Measurements from ENCODE around the gene PRIM2. TPM values are rescaled to one million over a fixed set of nuclear protein-coding genes. Genes with fewer than 3 reads are reported as not detected.
A peak's percentile ranks its signal among the peaks of the same experiment; 100 is the strongest.
"Not testable (repeated sequence)": the region's sequence is repeated elsewhere in the genome, so short reads cannot be mapped to it uniquely, and the experiment has no call there.

Gene PRIM2
- total and polyA plus RNA-seq, 11 donors = 1.6 to 5.4 (median 4.4) TPM

GRCh38 chr6:57283911-57284455, 33.4 kb upstream of the PRIM2 start:
- Histone ChIP-seq H3K27ac (peak overlapping the region in 1 of 12 donors; percentile 70), H3K9me3 (no peaks in the 10 kb centered on the region), H3K36me3 (no peaks in the 10 kb centered on the region), H3K27me3 (peaks cover 0 to 3% (median 0%) of the 10 kb centered on the region in 9 donors), H3K4me3 (no peak overlapping the region), H3K4me1 (no peaks in the 10 kb centered on the region)
- intact Hi-C loops (cut with DNase I) = no loop called here
- TF ChIP-seq POLR2A (IDR thresholded peaks at IDR 0.05) = no peak
- no peak for TF ChIP-seq CTCF (IDR thresholded peaks at IDR 0.05)
- ATAC-seq (no peak), DNase-seq (no peak)
- WGBS, 4 donors = 71 to 82% (median 76%) methylated on average over 2 of the region's 2 CpGs

- H3K27me3 ChIP-seq; H3K27ac ChIP-seq; H3K9me3 ChIP-seq; ATAC-seq; DNase-seq; H3K4me1 ChIP-seq; H3K36me3 ChIP-seq; intact Hi-C loops (cut with DNase I); H3K4me3 ChIP-seq: not testable (repeated sequence)
- 68 to 80% (median 75%) methylated on average over 7 to 12 of the region's 12 CpGs for WGBS, 4 donors
These were observed 29.3 kb upstream of the PRIM2 start for GRCh38 chr6:57288136-57288535.

GRCh38 chr6:57293472-57293871, 24.0 kb upstream of the PRIM2 start:
- intact Hi-C loops (cut with DNase I); H3K9me3 ChIP-seq; DNase-seq; H3K36me3 ChIP-seq; ATAC-seq; H3K4me3 ChIP-seq; H3K27ac ChIP-seq; H3K27me3 ChIP-seq; H3K4me1 ChIP-seq: not testable (repeated sequence)
- whole genome bisulfite sequencing, 4 donors = 71 to 89% (median 76%) methylated on average over 1 of the region's 1 CpG

GRCh38 chr6:57294862-57295445, 22.5 kb upstream of the PRIM2 start:
- H3K27ac ChIP-seq = peak overlapping the region in 5 of 12 donors; percentile 3 to 52 (median 36)
- WGBS, 4 donors = 54 to 68% (median 62%) methylated on average over 6 of the region's 6 CpGs

More at GRCh38 chr6:57294862-57295445, 22.5 kb upstream of the PRIM2 start:
- Histone ChIP-seq H3K4me1 (peaks cover 0 to 6% (median 0%) of the 10 kb centered on the region in 12 donors), H3K9me3 (no peaks in the 10 kb centered on the region), H3K36me3 (no peaks in the 10 kb centered on the region), H3K4me3 (no peak overlapping the region), H3K27me3 (no peaks in the 10 kb centered on the region)
- DNase-seq (peak in 1 of 5 donors; percentile 25), ATAC-seq (peak in 2 of 4 donors; percentile 26 to 67)
- intact Hi-C loops (cut with DNase I) = loop anchor here in 1 of 10 donors (5.0 kb wide), 1 partner anchor 33 kb away; no protein-coding TSS in a partner anchor
- TF ChIP-seq CTCF (IDR thresholded peaks at IDR 0.05) = no peak
- no peak for TF ChIP-seq POLR2A (IDR thresholded peaks at IDR 0.05)
